GM12873 (cell line): ENCODE measurements around the gene FBXW12.

ENCODE experiments used
- CTCF ChIP-seq: IDR thresholded peaks from 2 replicates; pipeline ENCODE4 v1.5.1; 2012; ENCODE audit warnings: low read depth, mild to moderate bottlenecking, moderate library complexity, low read length, control low read depth; ENCODE audit not compliant: insufficient read depth; ENCODE audit errors: missing control alignments

FBXW12 gene

GRCh38 chr3:48411606-48412374, 39.8 kb downstream of the FBXW12 start:
- TF ChIP-seq CTCF, result no peak

GRCh38 chr3:48412375-48413001, 40.5 kb downstream of the FBXW12 start:
- no peak for TF ChIP-seq CTCF

GRCh38 chr3:48413086-48413485, 41.1 kb downstream of the FBXW12 start:
- no peak for TF ChIP-seq CTCF

- TF ChIP-seq CTCF, result no peak
Measured at GRCh38 chr3:48413611-48414010, 41.6 kb downstream of the FBXW12 start.

GRCh38 chr3:48414376-48415250, 42.6 kb downstream of the FBXW12 start:
- TF ChIP-seq CTCF, result no peak

GRCh38 chr3:48415251-48415953, 43.4 kb downstream of the FBXW12 start:
- TF ChIP-seq CTCF, result peak; percentile 24
